ENCODE data around the gene SLC38A9.
"Not testable (repeated sequence)": the region's sequence is repeated elsewhere in the genome, so short reads cannot be mapped to it uniquely, and the experiment has no call there.

Gene SLC38A9

GRCh38 chr5:55699041-55699688, 13.0 kb downstream of the SLC38A9 start:
- TF ChIP-seq CTCF (IDR thresholded peaks at IDR 0.05; ENCODE audit: control insufficient read depth, insufficient read depth, low read depth, low read length, missing control alignments), result no peak
- H3K4me3 ChIP-seq (ENCODE audit: control insufficient read depth, low read depth, low read length), result no peak overlapping the region

GRCh38 chr5:55696704-55697103, 15.4 kb downstream of the SLC38A9 start:
- not testable (repeated sequence) for DNase-seq (ENCODE audit: low read depth); H3K4me3 ChIP-seq (ENCODE audit: control insufficient read depth, low read depth, low read length)

More at GRCh38 chr5:55699041-55699688, 13.0 kb downstream of the SLC38A9 start:
- no peak for DNase-seq (ENCODE audit: low read depth)

- TF ChIP-seq CTCF (IDR thresholded peaks at IDR 0.05; ENCODE audit: control insufficient read depth, insufficient read depth, low read depth, low read length, missing control alignments), result peak; percentile 48
- DNase-seq (ENCODE audit: low read depth), result no peak
- no peak overlapping the region for H3K4me3 ChIP-seq (ENCODE audit: control insufficient read depth, low read depth, low read length)
Observed at GRCh38 chr5:55694152-55694830, 17.8 kb downstream of the SLC38A9 start.

GRCh38 chr5:55692509-55692908, 19.6 kb downstream of the SLC38A9 start:
- DNase-seq (ENCODE audit: low read depth), result no peak
- no peak for TF ChIP-seq CTCF (IDR thresholded peaks at IDR 0.05; ENCODE audit: control insufficient read depth, insufficient read depth, low read depth, low read length, missing control alignments)
- no peak overlapping the region for H3K4me3 ChIP-seq (ENCODE audit: control insufficient read depth, low read depth, low read length)

GRCh38 chr5:55692106-55692417, 20.1 kb downstream of the SLC38A9 start:
- no peak for DNase-seq (ENCODE audit: low read depth)
- TF ChIP-seq CTCF (IDR thresholded peaks at IDR 0.05; ENCODE audit: control insufficient read depth, insufficient read depth, low read depth, low read length, missing control alignments), result no peak
- H3K4me3 ChIP-seq (ENCODE audit: control insufficient read depth, low read depth, low read length), result no peak overlapping the region

GRCh38 chr5:55691265-55692105, 20.6 kb downstream of the SLC38A9 start:
- peak; percentile 36 for TF ChIP-seq CTCF (IDR thresholded peaks at IDR 0.05; ENCODE audit: control insufficient read depth, insufficient read depth, low read depth, low read length, missing control alignments)
- DNase-seq (ENCODE audit: low read depth), result no peak

GRCh38 chr5:55682071-55682470, 30.1 kb downstream of the SLC38A9 start:
- no peak overlapping the region for H3K4me3 ChIP-seq (ENCODE audit: control insufficient read depth, low read depth, low read length)
- no peak for DNase-seq (ENCODE audit: low read depth)
- TF ChIP-seq CTCF (IDR thresholded peaks at IDR 0.05; ENCODE audit: control insufficient read depth, insufficient read depth, low read depth, low read length, missing control alignments), result no peak

More at GRCh38 chr5:55691265-55692105, 20.6 kb downstream of the SLC38A9 start:
- H3K4me3 ChIP-seq (ENCODE audit: control insufficient read depth, low read depth, low read length), result no peak overlapping the region
